Ovary (tissue), 3 donors: ENCODE data around the gene MCAM.

Experiments used
- EP300 ChIP-seq: sonication (generic); formaldehyde crosslinking; IDR thresholded peaks from one replicate; pipeline ENCODE4 v1.6.1; 2017; ENCODE audit warnings: antibody characterized with exemption
- POLR2A ChIP-seq: fragments of 450-650 bp; IDR thresholded peaks from one replicate; pipeline ENCODE4 v1.6.1; 2017; ENCODE audit warnings: antibody characterized with exemption, mild to moderate bottlenecking, moderate library complexity
- TF ChIP-seq, protein P1 (sequence below), 3 donors: fragments of 450-650 bp in 2 of 3; fragments of 200-600 bp in 1 of 3; IDR thresholded peaks; one replicate each; pipeline versions ENCODE4 v1.5.1 to v1.8.0; 2016 to 2022; ENCODE audit warnings: antibody characterized with exemption in 3 of 3, mild to moderate bottlenecking in 1 of 3
- donor health status: DM: no; HTN: no; CAD: no.

DNA sequence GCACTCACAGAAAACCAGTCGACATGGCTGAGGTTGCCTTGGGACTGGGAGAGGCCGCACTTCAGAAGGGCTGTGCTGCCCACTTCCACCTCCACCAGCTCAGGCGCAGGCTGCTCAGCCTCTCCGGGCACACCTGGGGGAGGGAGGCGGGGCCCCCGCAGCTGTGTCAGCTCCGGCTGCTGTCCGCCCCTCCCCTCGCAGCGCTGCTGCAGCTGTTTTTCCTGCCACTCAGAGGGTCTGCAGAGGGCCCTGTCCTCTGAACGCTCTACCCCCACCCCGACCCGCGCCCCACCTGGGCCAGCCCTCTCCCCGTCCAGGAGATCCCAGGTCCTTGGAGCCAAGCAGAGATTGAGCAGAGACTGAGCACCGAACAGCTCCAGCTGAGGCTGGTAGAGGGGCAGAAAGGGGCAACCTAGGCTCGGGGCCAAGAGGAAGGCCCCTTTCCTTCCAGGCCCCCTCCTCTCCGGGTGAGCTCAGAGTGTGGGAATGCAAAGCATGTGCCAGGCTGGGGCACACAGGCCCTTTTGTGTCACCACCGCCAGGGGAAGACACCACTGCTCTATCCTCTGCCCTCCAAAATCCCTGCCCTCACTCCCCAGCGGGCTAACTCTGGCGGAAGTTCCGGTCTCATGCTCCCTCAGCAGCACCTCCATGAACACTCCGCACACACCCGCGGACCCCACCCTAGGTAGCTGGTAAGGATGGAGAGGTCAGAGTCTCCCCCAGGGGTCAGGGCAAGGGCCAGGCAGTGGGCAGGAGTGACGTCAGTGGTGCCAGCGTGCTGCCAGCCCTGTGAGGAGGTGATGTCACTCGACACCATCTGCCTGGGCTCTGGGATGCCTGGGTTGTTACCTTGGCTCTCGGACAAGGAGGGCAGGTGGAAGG is 1.6 kb downstream of the MCAM start:
- TF ChIP-seq, protein P1, sequence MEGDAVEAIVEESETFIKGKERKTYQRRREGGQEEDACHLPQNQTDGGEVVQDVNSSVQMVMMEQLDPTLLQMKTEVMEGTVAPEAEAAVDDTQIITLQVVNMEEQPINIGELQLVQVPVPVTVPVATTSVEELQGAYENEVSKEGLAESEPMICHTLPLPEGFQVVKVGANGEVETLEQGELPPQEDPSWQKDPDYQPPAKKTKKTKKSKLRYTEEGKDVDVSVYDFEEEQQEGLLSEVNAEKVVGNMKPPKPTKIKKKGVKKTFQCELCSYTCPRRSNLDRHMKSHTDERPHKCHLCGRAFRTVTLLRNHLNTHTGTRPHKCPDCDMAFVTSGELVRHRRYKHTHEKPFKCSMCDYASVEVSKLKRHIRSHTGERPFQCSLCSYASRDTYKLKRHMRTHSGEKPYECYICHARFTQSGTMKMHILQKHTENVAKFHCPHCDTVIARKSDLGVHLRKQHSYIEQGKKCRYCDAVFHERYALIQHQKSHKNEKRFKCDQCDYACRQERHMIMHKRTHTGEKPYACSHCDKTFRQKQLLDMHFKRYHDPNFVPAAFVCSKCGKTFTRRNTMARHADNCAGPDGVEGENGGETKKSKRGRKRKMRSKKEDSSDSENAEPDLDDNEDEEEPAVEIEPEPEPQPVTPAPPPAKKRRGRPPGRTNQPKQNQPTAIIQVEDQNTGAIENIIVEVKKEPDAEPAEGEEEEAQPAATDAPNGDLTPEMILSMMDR (IDR thresholded peaks at IDR 0.05), result no peak
- TF ChIP-seq POLR2A (no peak), EP300 (no peak)
